Measurements from ENCODE around the gene VWC2L. TPM values are rescaled to one million over a fixed set of nuclear protein-coding genes. Genes with fewer than 3 reads are reported as not detected.

Gene VWC2L
- total RNA-seq, 1 experiment from 2014 or later = not detected

DNA sequence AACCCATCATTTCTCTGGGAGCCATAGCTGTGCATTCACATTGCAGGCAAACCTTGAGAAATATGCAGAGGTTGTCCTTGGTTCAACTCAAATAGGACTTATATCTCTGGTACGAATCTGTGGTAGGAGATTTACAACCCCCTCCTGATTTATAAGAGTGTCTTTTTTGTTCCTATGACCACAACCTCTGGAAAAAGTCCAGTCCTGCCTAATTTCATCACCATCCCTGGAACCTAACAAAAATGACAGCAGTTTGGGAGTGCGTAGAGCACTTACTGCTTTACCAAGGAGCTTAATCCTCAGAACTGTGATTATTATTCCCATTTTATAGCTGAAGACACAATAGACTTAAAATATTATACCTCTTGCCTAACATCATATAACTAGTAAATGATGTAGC is 66.5 kb downstream of the VWC2L start:
- H3K9me3 ChIP-seq (ENCODE audit: low read depth, low read length, poor library complexity, severe bottlenecking) = no peaks in the 10 kb centered on the region
- H3K4me3 ChIP-seq (ENCODE audit: low read depth, low read length, poor library complexity, severe bottlenecking) = no peak overlapping the region
- no TSS peak for BruUV-seq (replicated peaks)
- H3K27me3 ChIP-seq (replicated peaks; ENCODE audit: insufficient read depth, low read depth, low read length, poor library complexity) = no peaks in the 10 kb centered on the region
- no peaks in the 10 kb centered on the region for H3K36me3 ChIP-seq (ENCODE audit: insufficient read depth, low read length, poor library complexity, severe bottlenecking)
- H3K27ac ChIP-seq (ENCODE audit: low read depth, low read length, poor library complexity, severe bottlenecking) = no peak overlapping the region
- no peaks in the 10 kb centered on the region for H3K4me1 ChIP-seq (ENCODE audit: insufficient read depth, low read length, poor library complexity, severe bottlenecking)
- intact Hi-C loops (cut with micrococcal nuclease; ENCODE audit: unreplicated experiment) = no loop called here
- CTCF ChIA-PET = no interaction called here
- DNase-seq (ENCODE audit: low spot score) = no peak
- POLR2A ChIA-PET (ENCODE audit: low non-redundant PET) = no interaction called here
- TF ChIP-seq, protein P1, sequence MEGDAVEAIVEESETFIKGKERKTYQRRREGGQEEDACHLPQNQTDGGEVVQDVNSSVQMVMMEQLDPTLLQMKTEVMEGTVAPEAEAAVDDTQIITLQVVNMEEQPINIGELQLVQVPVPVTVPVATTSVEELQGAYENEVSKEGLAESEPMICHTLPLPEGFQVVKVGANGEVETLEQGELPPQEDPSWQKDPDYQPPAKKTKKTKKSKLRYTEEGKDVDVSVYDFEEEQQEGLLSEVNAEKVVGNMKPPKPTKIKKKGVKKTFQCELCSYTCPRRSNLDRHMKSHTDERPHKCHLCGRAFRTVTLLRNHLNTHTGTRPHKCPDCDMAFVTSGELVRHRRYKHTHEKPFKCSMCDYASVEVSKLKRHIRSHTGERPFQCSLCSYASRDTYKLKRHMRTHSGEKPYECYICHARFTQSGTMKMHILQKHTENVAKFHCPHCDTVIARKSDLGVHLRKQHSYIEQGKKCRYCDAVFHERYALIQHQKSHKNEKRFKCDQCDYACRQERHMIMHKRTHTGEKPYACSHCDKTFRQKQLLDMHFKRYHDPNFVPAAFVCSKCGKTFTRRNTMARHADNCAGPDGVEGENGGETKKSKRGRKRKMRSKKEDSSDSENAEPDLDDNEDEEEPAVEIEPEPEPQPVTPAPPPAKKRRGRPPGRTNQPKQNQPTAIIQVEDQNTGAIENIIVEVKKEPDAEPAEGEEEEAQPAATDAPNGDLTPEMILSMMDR (conservative IDR thresholded peaks at IDR 0.05; ENCODE audit: low read depth, low read length) = no peak
- no peak for TF ChIP-seq EZH2 (IDR thresholded peaks at IDR 0.05; ENCODE audit: borderline replicate concordance, low read depth, low read length, poor library complexity, severe bottlenecking)

DNA sequence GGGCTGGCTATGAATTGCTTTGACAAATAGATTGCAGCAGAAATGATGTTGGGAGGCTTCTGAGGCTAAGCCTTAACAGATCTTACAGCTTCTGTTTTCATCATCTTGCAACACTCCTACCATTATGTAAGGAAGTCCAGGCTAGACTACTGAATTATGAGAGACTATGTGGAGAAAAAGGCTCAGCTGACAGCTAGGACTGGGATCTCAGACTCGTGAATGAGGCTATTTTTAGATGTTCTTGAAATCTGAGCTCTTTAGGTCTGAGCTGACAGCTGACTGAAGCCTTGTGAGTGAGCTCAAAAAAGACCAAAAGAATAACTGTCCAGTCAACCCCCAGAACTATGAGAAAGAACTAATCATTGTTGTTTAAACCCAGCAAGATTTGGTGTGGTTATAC is 70.3 kb downstream of the VWC2L start:
- Histone ChIP-seq H3K9me3 (ENCODE audit: low read depth, low read length, poor library complexity, severe bottlenecking) (no peaks in the 10 kb centered on the region), H3K36me3 (ENCODE audit: insufficient read depth, low read length, poor library complexity, severe bottlenecking) (no peaks in the 10 kb centered on the region), H3K4me1 (ENCODE audit: insufficient read depth, low read length, poor library complexity, severe bottlenecking) (no peaks in the 10 kb centered on the region), H3K27me3 (replicated peaks; ENCODE audit: insufficient read depth, low read depth, low read length, poor library complexity) (no peaks in the 10 kb centered on the region), H3K27ac (ENCODE audit: low read depth, low read length, poor library complexity, severe bottlenecking) (no peak overlapping the region), H3K4me3 (ENCODE audit: low read depth, low read length, poor library complexity, severe bottlenecking) (no peak overlapping the region)
- no TSS peak for BruUV-seq (replicated peaks)
- intact Hi-C loops (cut with micrococcal nuclease; ENCODE audit: unreplicated experiment) = no loop called here
- CTCF ChIA-PET = no interaction called here
- no peak for TF ChIP-seq EZH2 (IDR thresholded peaks at IDR 0.05; ENCODE audit: borderline replicate concordance, low read depth, low read length, poor library complexity, severe bottlenecking)
- TF ChIP-seq, protein P1 (conservative IDR thresholded peaks at IDR 0.05; ENCODE audit: low read depth, low read length) = no peak
- DNase-seq (ENCODE audit: low spot score) = peak; percentile 0
- POLR2A ChIA-PET (ENCODE audit: low non-redundant PET) = no interaction called here

DNA sequence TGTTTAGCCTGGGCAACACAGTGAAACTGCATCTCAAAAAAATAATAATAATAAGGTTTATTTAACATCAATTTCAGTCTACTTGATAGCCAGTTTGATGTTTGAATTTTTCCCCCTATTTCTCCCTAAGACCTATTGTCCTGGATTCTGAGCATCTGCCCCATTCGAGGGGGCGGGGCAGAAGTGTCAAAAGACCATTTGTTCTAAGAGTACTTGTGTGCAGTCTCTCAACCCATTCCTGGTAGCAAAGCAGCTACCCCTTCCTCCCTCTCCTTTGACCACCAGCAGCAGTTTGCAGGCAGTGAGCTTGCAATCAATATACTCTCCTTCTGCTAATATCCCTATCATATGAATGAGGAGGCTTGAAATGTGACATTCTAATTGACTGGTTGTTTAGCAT is 71.9 kb downstream of the VWC2L start:
- Histone ChIP-seq H3K4me3 (ENCODE audit: low read depth, low read length, poor library complexity, severe bottlenecking) (no peak overlapping the region), H3K9me3 (ENCODE audit: low read depth, low read length, poor library complexity, severe bottlenecking) (no peaks in the 10 kb centered on the region), H3K27ac (ENCODE audit: low read depth, low read length, poor library complexity, severe bottlenecking) (no peak overlapping the region), H3K36me3 (ENCODE audit: insufficient read depth, low read length, poor library complexity, severe bottlenecking) (no peaks in the 10 kb centered on the region), H3K4me1 (ENCODE audit: insufficient read depth, low read length, poor library complexity, severe bottlenecking) (no peaks in the 10 kb centered on the region), H3K27me3 (replicated peaks; ENCODE audit: insufficient read depth, low read depth, low read length, poor library complexity) (no peaks in the 10 kb centered on the region)
- intact Hi-C loops (cut with micrococcal nuclease; ENCODE audit: unreplicated experiment) = no loop called here
- no peak for TF ChIP-seq EZH2 (IDR thresholded peaks at IDR 0.05; ENCODE audit: borderline replicate concordance, low read depth, low read length, poor library complexity, severe bottlenecking)
- TF ChIP-seq, protein P1 (conservative IDR thresholded peaks at IDR 0.05; ENCODE audit: low read depth, low read length) = no peak
- no peak for DNase-seq (ENCODE audit: low spot score)
- CTCF ChIA-PET = no interaction called here
- no TSS peak for BruUV-seq (replicated peaks)
- POLR2A ChIA-PET (ENCODE audit: low non-redundant PET) = no interaction called here
